Adipocyte (in vitro differentiated cells): ENCODE data around the gene GPR21.

Source experiments
- DNase-seq: peaks from one replicate; pipeline ENCODE4 v3.0.0-alpha.2; 2015; ENCODE audit warnings: low read depth
- H3K27me3 ChIP-seq: replicated peaks from 2 replicates; pipeline ENCODE4 v1.7.0; 2013; ENCODE audit warnings: mild to moderate bottlenecking, low read length, moderate library complexity; ENCODE audit not compliant: control insufficient read depth, insufficient read depth
- H3K36me3 ChIP-seq: 2 replicates; pipeline ENCODE4 v1.7.0; 2013; ENCODE audit warnings: low read length, mild to moderate bottlenecking, moderate library complexity; ENCODE audit not compliant: control insufficient read depth, insufficient read depth, severe bottlenecking
- H3K4me1 ChIP-seq: 2 replicates; pipeline ENCODE4 v1.7.0; 2013; ENCODE audit warnings: mild to moderate bottlenecking, low read length, moderate library complexity; ENCODE audit not compliant: control insufficient read depth, insufficient read depth
- H3K4me3 ChIP-seq: 2 replicates; pipeline ENCODE4 v1.7.0; 2013; ENCODE audit warnings: mild to moderate bottlenecking, low read length, moderate library complexity
- H3K9ac ChIP-seq: 2 replicates; pipeline ENCODE4 v1.7.0; 2013; ENCODE audit warnings: mild to moderate bottlenecking, low read length, moderate library complexity
- H3K9me3 ChIP-seq: 2 replicates; pipeline ENCODE4 v1.7.0; 2013; ENCODE audit warnings: mild to moderate bottlenecking, low read length, moderate library complexity; ENCODE audit not compliant: control insufficient read depth

Gene GPR21

GRCh38 chr9:123065196-123065595 lies 31.7 kb downstream of the GPR21 start:
- Histone ChIP-seq H3K9me3 (no peaks in the 10 kb centered on the region), H3K9ac (peak overlapping the region; percentile 40), H3K27me3 (no peaks in the 10 kb centered on the region), H3K36me3 (peaks cover 22% of the 10 kb centered on the region), H3K4me3 (no peak overlapping the region), H3K4me1 (peaks cover 62% of the 10 kb centered on the region)
- no peak for DNase-seq

GRCh38 chr9:123067136-123067535 lies 33.7 kb downstream of the GPR21 start:
- DNase-seq: no peak
- Histone ChIP-seq H3K9ac (no peak overlapping the region), H3K4me3 (no peak overlapping the region), H3K9me3 (no peaks in the 10 kb centered on the region), H3K4me1 (peaks cover 59% of the 10 kb centered on the region), H3K36me3 (peaks cover 37% of the 10 kb centered on the region), H3K27me3 (no peaks in the 10 kb centered on the region)

- Histone ChIP-seq H3K36me3 (peaks cover 37% of the 10 kb centered on the region), H3K9ac (peak overlapping the region; percentile 68), H3K4me1 (peaks cover 59% of the 10 kb centered on the region), H3K9me3 (no peaks in the 10 kb centered on the region), H3K4me3 (no peak overlapping the region), H3K27me3 (no peaks in the 10 kb centered on the region)
- DNase-seq: peak; percentile 93
These were observed 35.6 kb downstream of the GPR21 start for GRCh38 chr9:123069010-123069481.

- Histone ChIP-seq H3K27me3 (no peaks in the 10 kb centered on the region), H3K4me3 (no peak overlapping the region), H3K4me1 (peaks cover 62% of the 10 kb centered on the region), H3K9me3 (no peaks in the 10 kb centered on the region), H3K36me3 (peaks cover 36% of the 10 kb centered on the region), H3K9ac (no peak overlapping the region)
- no peak for DNase-seq
These were observed 36.7 kb downstream of the GPR21 start for GRCh38 chr9:123070198-123070597.

- Histone ChIP-seq H3K36me3 (peaks cover 27% of the 10 kb centered on the region), H3K9ac (peak overlapping the region; percentile 73), H3K4me3 (no peak overlapping the region), H3K27me3 (no peaks in the 10 kb centered on the region), H3K4me1 (peaks cover 61% of the 10 kb centered on the region), H3K9me3 (no peaks in the 10 kb centered on the region)
- DNase-seq: no peak
These were observed 39.0 kb downstream of the GPR21 start for GRCh38 chr9:123072407-123072995.

- no peak for DNase-seq
- Histone ChIP-seq H3K4me1 (peaks cover 53% of the 10 kb centered on the region), H3K36me3 (peaks cover 33% of the 10 kb centered on the region), H3K27me3 (no peaks in the 10 kb centered on the region), H3K4me3 (peak overlapping the region; percentile 53), H3K9ac (peak overlapping the region; percentile 73), H3K9me3 (no peaks in the 10 kb centered on the region)
These were observed 40.0 kb downstream of the GPR21 start for GRCh38 chr9:123073441-123073840.

GRCh38 chr9:123073991-123074422 lies 40.5 kb downstream of the GPR21 start:
- H3K4me1 ChIP-seq: peaks cover 48% of the 10 kb centered on the region
- H3K4me3 ChIP-seq: peak overlapping the region; percentile 53
- DNase-seq: peak; percentile 63
- H3K9me3 ChIP-seq: no peaks in the 10 kb centered on the region
- H3K9ac ChIP-seq: peak overlapping the region; percentile 73
- no peaks in the 10 kb centered on the region for H3K27me3 ChIP-seq
- peaks cover 39% of the 10 kb centered on the region for H3K36me3 ChIP-seq

- Histone ChIP-seq H3K9ac (peak overlapping the region; percentile 73), H3K36me3 (peaks cover 44% of the 10 kb centered on the region), H3K4me1 (peaks cover 41% of the 10 kb centered on the region), H3K4me3 (peak overlapping the region; percentile 53), H3K27me3 (no peaks in the 10 kb centered on the region), H3K9me3 (no peaks in the 10 kb centered on the region)
- DNase-seq: no peak
These were observed 41.2 kb downstream of the GPR21 start for GRCh38 chr9:123074628-123075027.

- peaks cover 64% of the 10 kb centered on the region for H3K36me3 ChIP-seq
These were observed 47.0 kb downstream of the GPR21 start for GRCh38 chr9:123080444-123080843.

GRCh38 chr9:123081824-123082223 lies 48.4 kb downstream of the GPR21 start:
- Histone ChIP-seq H3K9me3 (no peaks in the 10 kb centered on the region), H3K36me3 (peaks cover 61% of the 10 kb centered on the region), H3K4me3 (no peak overlapping the region), H3K9ac (peak overlapping the region; percentile 27), H3K4me1 (no peaks in the 10 kb centered on the region), H3K27me3 (no peaks in the 10 kb centered on the region)
- peak; percentile 80 for DNase-seq

More at GRCh38 chr9:123080444-123080843, 47.0 kb downstream of the GPR21 start:
- Histone ChIP-seq H3K4me1 (peaks cover 6% of the 10 kb centered on the region), H3K9ac (no peak overlapping the region), H3K9me3 (no peaks in the 10 kb centered on the region), H3K4me3 (no peak overlapping the region), H3K27me3 (no peaks in the 10 kb centered on the region)
- DNase-seq: no peak

- Histone ChIP-seq H3K9ac (no peak overlapping the region), H3K9me3 (no peaks in the 10 kb centered on the region), H3K4me1 (no peaks in the 10 kb centered on the region), H3K36me3 (peaks cover 52% of the 10 kb centered on the region), H3K27me3 (no peaks in the 10 kb centered on the region), H3K4me3 (no peak overlapping the region)
- no peak for DNase-seq
These were observed 50.2 kb downstream of the GPR21 start for GRCh38 chr9:123083680-123084079.

GRCh38 chr9:123084256-123084655 lies 50.8 kb downstream of the GPR21 start:
- peaks cover 48% of the 10 kb centered on the region for H3K36me3 ChIP-seq
- H3K4me1 ChIP-seq: no peaks in the 10 kb centered on the region
- DNase-seq: no peak
- H3K4me3 ChIP-seq: no peak overlapping the region
- no peak overlapping the region for H3K9ac ChIP-seq
- no peaks in the 10 kb centered on the region for H3K9me3 ChIP-seq
- H3K27me3 ChIP-seq: no peaks in the 10 kb centered on the region
